ENCODE data around the gene POC1A.

POC1A gene

DNA sequence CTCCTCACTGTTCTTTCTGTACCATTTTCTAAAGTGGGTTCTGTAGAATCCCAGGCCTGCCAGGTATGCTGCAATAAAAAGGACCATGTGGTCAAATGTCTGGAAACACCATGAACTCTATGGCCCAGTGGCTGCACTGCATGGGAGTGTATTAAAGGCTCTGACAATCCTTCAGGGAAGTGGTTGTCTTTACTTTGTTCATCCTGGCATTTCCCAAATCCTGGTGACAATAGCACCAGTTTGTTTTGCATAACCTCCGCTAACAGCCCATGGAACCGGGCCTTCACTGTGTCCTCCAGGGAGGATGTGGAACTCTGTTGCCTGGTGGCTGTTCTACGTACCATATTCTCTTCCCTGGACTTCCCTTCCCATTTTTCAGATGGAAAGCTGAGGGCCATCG is 86.7 kb downstream of the POC1A start:
- H3K27me3 ChIP-seq (ENCODE audit: insufficient read depth, poor library complexity, severe bottlenecking): no peaks in the 10 kb centered on the region
- ATAC-seq (ENCODE audit: low read depth): no peak
- TF ChIP-seq, protein P1, sequence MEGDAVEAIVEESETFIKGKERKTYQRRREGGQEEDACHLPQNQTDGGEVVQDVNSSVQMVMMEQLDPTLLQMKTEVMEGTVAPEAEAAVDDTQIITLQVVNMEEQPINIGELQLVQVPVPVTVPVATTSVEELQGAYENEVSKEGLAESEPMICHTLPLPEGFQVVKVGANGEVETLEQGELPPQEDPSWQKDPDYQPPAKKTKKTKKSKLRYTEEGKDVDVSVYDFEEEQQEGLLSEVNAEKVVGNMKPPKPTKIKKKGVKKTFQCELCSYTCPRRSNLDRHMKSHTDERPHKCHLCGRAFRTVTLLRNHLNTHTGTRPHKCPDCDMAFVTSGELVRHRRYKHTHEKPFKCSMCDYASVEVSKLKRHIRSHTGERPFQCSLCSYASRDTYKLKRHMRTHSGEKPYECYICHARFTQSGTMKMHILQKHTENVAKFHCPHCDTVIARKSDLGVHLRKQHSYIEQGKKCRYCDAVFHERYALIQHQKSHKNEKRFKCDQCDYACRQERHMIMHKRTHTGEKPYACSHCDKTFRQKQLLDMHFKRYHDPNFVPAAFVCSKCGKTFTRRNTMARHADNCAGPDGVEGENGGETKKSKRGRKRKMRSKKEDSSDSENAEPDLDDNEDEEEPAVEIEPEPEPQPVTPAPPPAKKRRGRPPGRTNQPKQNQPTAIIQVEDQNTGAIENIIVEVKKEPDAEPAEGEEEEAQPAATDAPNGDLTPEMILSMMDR (IDR thresholded peaks at IDR 0.05; ENCODE audit: poor library complexity, severe bottlenecking): no peak
- no peaks in the 10 kb centered on the region for H3K9me3 ChIP-seq (ENCODE audit: severe bottlenecking)
- no peak for DNase-seq (ENCODE audit: low spot score)
- no peak overlapping the region for H3K27ac ChIP-seq (ENCODE audit: poor library complexity, severe bottlenecking)
- H3K4me3 ChIP-seq (ENCODE audit: severe bottlenecking): no peak overlapping the region
- peaks cover 31% of the 10 kb centered on the region for H3K4me1 ChIP-seq (ENCODE audit: insufficient read depth, poor library complexity, severe bottlenecking)
- H3K36me3 ChIP-seq (ENCODE audit: low read depth): no peaks in the 10 kb centered on the region

DNA sequence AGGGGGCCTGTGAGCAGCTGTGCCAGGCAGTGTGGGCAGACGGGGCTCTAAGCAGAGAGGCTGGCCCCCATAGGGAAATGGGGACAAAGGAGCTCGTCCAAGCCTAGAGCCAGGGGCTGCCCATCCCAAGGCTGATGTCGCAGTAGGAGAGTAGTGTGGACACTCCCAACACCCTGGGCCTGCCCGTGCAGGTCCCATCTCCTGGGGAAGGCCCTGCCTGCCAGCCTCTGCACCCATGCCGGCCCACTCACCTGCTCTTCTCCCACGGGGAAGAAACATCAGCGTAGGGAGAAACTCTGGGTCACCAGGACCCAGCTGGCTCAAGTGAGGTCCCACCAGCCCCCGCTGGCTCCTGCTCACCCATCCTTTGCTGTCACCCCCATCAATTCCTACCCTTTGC is 87.2 kb downstream of the POC1A start:
- Histone ChIP-seq H3K4me3 (ENCODE audit: severe bottlenecking) (no peak overlapping the region), H3K27ac (ENCODE audit: poor library complexity, severe bottlenecking) (no peak overlapping the region), H3K27me3 (ENCODE audit: insufficient read depth, poor library complexity, severe bottlenecking) (no peaks in the 10 kb centered on the region), H3K36me3 (ENCODE audit: low read depth) (no peaks in the 10 kb centered on the region), H3K4me1 (ENCODE audit: insufficient read depth, poor library complexity, severe bottlenecking) (peaks cover 36% of the 10 kb centered on the region), H3K9me3 (ENCODE audit: severe bottlenecking) (no peaks in the 10 kb centered on the region)
- DNase-seq (ENCODE audit: low spot score) (no peak), ATAC-seq (ENCODE audit: low read depth) (no peak)
- TF ChIP-seq, protein P1 (IDR thresholded peaks at IDR 0.05; ENCODE audit: poor library complexity, severe bottlenecking): no peak

DNA sequence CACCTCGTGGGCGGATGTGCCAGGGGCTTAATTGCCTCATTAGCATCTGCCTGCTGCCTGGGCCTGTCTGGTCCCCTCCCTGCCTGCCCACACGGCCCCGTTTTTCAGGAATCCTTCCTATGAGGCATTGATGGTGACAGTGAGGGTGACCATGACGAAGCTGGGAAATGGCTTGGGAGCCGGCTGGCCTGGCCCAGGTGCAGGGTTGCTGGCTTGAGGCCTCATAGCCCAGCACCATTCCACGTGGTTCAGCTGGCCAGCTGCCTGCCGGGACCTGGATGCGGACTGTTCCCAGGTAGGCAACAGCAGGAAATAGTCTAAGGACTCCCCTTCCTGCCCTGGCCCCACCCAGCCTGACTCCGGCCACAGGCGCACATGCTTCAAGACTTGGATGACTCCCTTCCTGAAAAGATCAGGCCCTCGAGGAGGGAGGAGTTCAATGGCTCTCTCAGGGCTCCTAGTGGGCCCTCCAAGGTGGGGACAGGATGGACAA is 88.9 kb downstream of the POC1A start:
- H3K27ac ChIP-seq (ENCODE audit: poor library complexity, severe bottlenecking): peak overlapping the region; percentile 55
- no peaks in the 10 kb centered on the region for H3K36me3 ChIP-seq (ENCODE audit: low read depth)
- H3K27me3 ChIP-seq (ENCODE audit: insufficient read depth, poor library complexity, severe bottlenecking): no peaks in the 10 kb centered on the region
- no peak overlapping the region for H3K4me3 ChIP-seq (ENCODE audit: severe bottlenecking)
- no peaks in the 10 kb centered on the region for H3K9me3 ChIP-seq (ENCODE audit: severe bottlenecking)
- TF ChIP-seq, protein P1 (IDR thresholded peaks at IDR 0.05; ENCODE audit: poor library complexity, severe bottlenecking): no peak
- H3K4me1 ChIP-seq (ENCODE audit: insufficient read depth, poor library complexity, severe bottlenecking): peaks cover 36% of the 10 kb centered on the region
- no peak for DNase-seq (ENCODE audit: low spot score)
- peak; percentile 49 for ATAC-seq (ENCODE audit: low read depth)

DNA sequence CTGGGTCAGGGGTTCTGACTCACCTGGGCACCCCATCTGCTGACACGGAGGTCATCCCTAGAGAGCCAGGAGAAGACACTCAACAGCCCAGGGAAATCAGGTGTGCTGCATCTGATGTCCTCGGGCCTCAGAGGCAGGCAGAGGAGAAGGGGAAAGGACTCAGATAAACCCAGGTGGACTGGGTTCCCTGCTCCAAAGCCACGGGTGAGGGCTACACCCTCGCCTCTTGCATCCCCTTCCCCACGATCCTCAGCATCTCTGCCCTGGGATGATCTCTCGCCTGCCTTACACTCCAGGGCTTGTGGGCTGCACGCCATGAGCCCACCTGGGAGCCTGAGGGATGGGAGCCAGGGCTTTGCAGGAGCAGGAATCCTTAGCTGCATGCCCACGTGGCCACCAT is 89.7 kb downstream of the POC1A start:
- TF ChIP-seq, protein P1 (IDR thresholded peaks at IDR 0.05; ENCODE audit: poor library complexity, severe bottlenecking): no peak
- no peaks in the 10 kb centered on the region for H3K36me3 ChIP-seq (ENCODE audit: low read depth)

DNA sequence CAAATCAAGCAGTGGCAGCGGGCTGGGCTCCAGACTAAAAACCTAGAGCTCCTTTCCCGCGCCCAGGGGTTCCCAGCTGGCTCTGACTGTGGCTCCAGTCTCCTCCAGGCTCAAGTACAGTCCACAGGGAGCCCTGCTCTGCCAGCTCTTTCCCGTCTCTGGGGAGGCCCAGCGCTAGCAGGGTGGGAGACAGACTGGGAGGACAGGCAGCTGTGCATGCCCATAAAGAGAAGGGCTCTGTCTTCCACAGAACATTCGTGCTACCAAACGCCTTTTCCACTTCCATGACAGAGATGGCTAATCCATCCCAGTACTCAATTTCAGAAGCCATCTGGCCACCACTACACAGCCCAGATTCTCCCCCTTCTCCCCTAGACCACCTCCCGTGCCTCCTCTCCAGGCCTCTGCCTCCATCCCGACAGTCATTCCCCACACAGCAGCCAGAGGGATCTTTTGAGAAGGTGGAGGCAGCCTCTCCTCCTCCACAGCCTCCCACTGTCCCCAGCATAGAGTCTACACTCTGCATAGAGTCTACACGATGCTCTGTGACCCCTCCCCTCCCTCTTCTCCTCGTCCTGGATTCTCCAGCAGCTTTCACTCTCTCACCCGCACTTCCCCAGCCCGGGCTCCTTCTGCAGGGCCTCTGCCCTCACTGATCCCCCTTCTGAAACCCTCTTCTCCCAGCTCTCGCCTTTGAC is 91.0 kb downstream of the POC1A start:
- Histone ChIP-seq H3K4me1 (ENCODE audit: insufficient read depth, poor library complexity, severe bottlenecking) (peaks cover 36% of the 10 kb centered on the region), H3K36me3 (ENCODE audit: low read depth) (no peaks in the 10 kb centered on the region), H3K27ac (ENCODE audit: poor library complexity, severe bottlenecking) (peak overlapping the region; percentile 44), H3K9me3 (ENCODE audit: severe bottlenecking) (no peaks in the 10 kb centered on the region), H3K27me3 (ENCODE audit: insufficient read depth, poor library complexity, severe bottlenecking) (no peaks in the 10 kb centered on the region), H3K4me3 (ENCODE audit: severe bottlenecking) (no peak overlapping the region)
- TF ChIP-seq, protein P1 (IDR thresholded peaks at IDR 0.05; ENCODE audit: poor library complexity, severe bottlenecking): no peak
- ATAC-seq (ENCODE audit: low read depth): no peak
- DNase-seq (ENCODE audit: low spot score): no peak

More for the DNA sequence above, 89.7 kb downstream of the POC1A start:
- ATAC-seq (ENCODE audit: low read depth): no peak
- no peaks in the 10 kb centered on the region for H3K9me3 ChIP-seq (ENCODE audit: severe bottlenecking)
- H3K27me3 ChIP-seq (ENCODE audit: insufficient read depth, poor library complexity, severe bottlenecking): no peaks in the 10 kb centered on the region
- H3K27ac ChIP-seq (ENCODE audit: poor library complexity, severe bottlenecking): peak overlapping the region; percentile 55
- no peak overlapping the region for H3K4me3 ChIP-seq (ENCODE audit: severe bottlenecking)
- DNase-seq (ENCODE audit: low spot score): no peak
- H3K4me1 ChIP-seq (ENCODE audit: insufficient read depth, poor library complexity, severe bottlenecking): peaks cover 36% of the 10 kb centered on the region
